ENCODE data around the gene IL1RAPL1. TPM values are rescaled to one million over a fixed set of nuclear protein-coding genes. Genes with fewer than 3 reads are reported as not detected.

Gene IL1RAPL1
- total RNA-seq, 5 donors from 2014 or later (not counting 1 experiment from before 2014, with no cell fraction given): not detected

- peaks cover 0 to 3% of the 10 kb centered on the region in 2 donors for H3K27me3 Mint-ChIP-seq
- peaks cover 0 to 3% (median 0%) of the 10 kb centered on the region in 3 donors for H3K9me3 Mint-ChIP-seq
- no peaks in the 10 kb centered on the region for H3K36me3 Mint-ChIP-seq
- no peaks in the 10 kb centered on the region for H3K36me3 ChIP-seq (ENCODE audit: control insufficient read depth in 2 of 2, extremely low read depth in 1 of 2, insufficient read depth in 1 of 2, low read length in 1 of 2)
- H3K4me1 Mint-ChIP-seq: no peaks in the 10 kb centered on the region
- CTCF ChIA-PET: no interaction called here
- POLR2A ChIA-PET: interaction anchor here in 1 of 2 donors (0.6 to 0.7 kb wide), 2 partner anchors 14 to 16 kb away, joined by 3 to 4 read pairs; no protein-coding TSS in a partner anchor
- WGBS (ENCODE audit: insufficient coverage): no CpG with 5 or more reads among the region's 4 CpGs
- no peak overlapping the region for H3K27ac ChIP-seq (ENCODE audit: low read length)
- DNase-seq (no peak), ATAC-seq (replicated peaks in 1 of 4) (no peak)
- no peaks in the 10 kb centered on the region for H3K4me1 ChIP-seq (ENCODE audit: control insufficient read depth in 1 of 2, extremely low read depth in 1 of 2, insufficient read depth in 2 of 2, low read length in 2 of 2)
- H3K27me3 ChIP-seq (replicated peaks in 1 of 2; ENCODE audit: control insufficient read depth in 2 of 2, extremely low read depth in 1 of 2, insufficient read depth in 2 of 2, low read length in 1 of 2): no peaks in the 10 kb centered on the region
- no peak overlapping the region for H3K4me3 ChIP-seq (ENCODE audit: control insufficient read depth in 1 of 2, extremely low read depth in 1 of 2, low read length in 1 of 2)
- H3K9me3 ChIP-seq: no peaks in the 10 kb centered on the region
- H3K4me3 Mint-ChIP-seq: no peak overlapping the region
- H3K27ac Mint-ChIP-seq: no peak overlapping the region
Observed at GRCh38 chrX:29851857-29852605, 1264.8 kb downstream of the IL1RAPL1 start.

- H3K9me3 Mint-ChIP-seq: peaks cover 0 to 3% (median 0%) of the 10 kb centered on the region in 3 donors
- POLR2A ChIA-PET: no interaction called here
- ATAC-seq (replicated peaks in 1 of 4): no peak
- Histone ChIP-seq H3K27me3 (replicated peaks in 1 of 2; ENCODE audit: control insufficient read depth in 2 of 2, extremely low read depth in 1 of 2, insufficient read depth in 2 of 2, low read length in 1 of 2) (no peaks in the 10 kb centered on the region), H3K36me3 (ENCODE audit: control insufficient read depth in 2 of 2, extremely low read depth in 1 of 2, insufficient read depth in 1 of 2, low read length in 1 of 2) (no peaks in the 10 kb centered on the region), H3K4me3 (ENCODE audit: control insufficient read depth in 1 of 2, extremely low read depth in 1 of 2, low read length in 1 of 2) (no peak overlapping the region), H3K27ac (ENCODE audit: low read length) (no peak overlapping the region), H3K9me3 (no peaks in the 10 kb centered on the region), H3K4me1 (ENCODE audit: control insufficient read depth in 1 of 2, extremely low read depth in 1 of 2, insufficient read depth in 2 of 2, low read length in 2 of 2) (no peaks in the 10 kb centered on the region)
- peaks cover 0 to 3% of the 10 kb centered on the region in 2 donors for H3K27me3 Mint-ChIP-seq
- no peak for DNase-seq
- H3K4me1 Mint-ChIP-seq: no peaks in the 10 kb centered on the region
- no peak overlapping the region for H3K27ac Mint-ChIP-seq
- CTCF ChIA-PET: no interaction called here
- H3K4me3 Mint-ChIP-seq: no peak overlapping the region
- H3K36me3 Mint-ChIP-seq: no peaks in the 10 kb centered on the region
Observed at GRCh38 chrX:29852767-29853166, 1265.5 kb downstream of the IL1RAPL1 start.

- CTCF ChIA-PET: no interaction called here
- Histone ChIP-seq H3K27me3 (replicated peaks in 1 of 2; ENCODE audit: control insufficient read depth in 2 of 2, extremely low read depth in 1 of 2, insufficient read depth in 2 of 2, low read length in 1 of 2) (no peaks in the 10 kb centered on the region), H3K27ac (ENCODE audit: low read length) (no peak overlapping the region), H3K9me3 (no peaks in the 10 kb centered on the region), H3K4me1 (ENCODE audit: control insufficient read depth in 1 of 2, extremely low read depth in 1 of 2, insufficient read depth in 2 of 2, low read length in 2 of 2) (no peaks in the 10 kb centered on the region), H3K4me3 (ENCODE audit: control insufficient read depth in 1 of 2, extremely low read depth in 1 of 2, low read length in 1 of 2) (no peak overlapping the region), H3K36me3 (ENCODE audit: control insufficient read depth in 2 of 2, extremely low read depth in 1 of 2, insufficient read depth in 1 of 2, low read length in 1 of 2) (no peaks in the 10 kb centered on the region)
- ATAC-seq (replicated peaks in 1 of 4): no peak
- H3K36me3 Mint-ChIP-seq: no peaks in the 10 kb centered on the region
- H3K4me3 Mint-ChIP-seq: no peak overlapping the region
- DNase-seq: no peak
- H3K27me3 Mint-ChIP-seq: peaks cover 0 to 4% of the 10 kb centered on the region in 2 donors
- peaks cover 0 to 8% (median 4%) of the 10 kb centered on the region in 3 donors for H3K9me3 Mint-ChIP-seq
- no peaks in the 10 kb centered on the region for H3K4me1 Mint-ChIP-seq
- H3K27ac Mint-ChIP-seq: no peak overlapping the region
- POLR2A ChIA-PET: no interaction called here
Observed at GRCh38 chrX:29858714-29859113, 1271.5 kb downstream of the IL1RAPL1 start.

GRCh38 chrX:29862126-29862677, 1275.0 kb downstream of the IL1RAPL1 start:
- H3K27me3 ChIP-seq (replicated peaks in 1 of 2; ENCODE audit: control insufficient read depth in 2 of 2, extremely low read depth in 1 of 2, insufficient read depth in 2 of 2, low read length in 1 of 2): no peaks in the 10 kb centered on the region
- no peak overlapping the region for H3K4me3 ChIP-seq (ENCODE audit: control insufficient read depth in 1 of 2, extremely low read depth in 1 of 2, low read length in 1 of 2)
- no peaks in the 10 kb centered on the region for H3K36me3 ChIP-seq (ENCODE audit: control insufficient read depth in 2 of 2, extremely low read depth in 1 of 2, insufficient read depth in 1 of 2, low read length in 1 of 2)
- H3K36me3 Mint-ChIP-seq: no peaks in the 10 kb centered on the region
- no peak for ATAC-seq (replicated peaks in 1 of 4)
- no peak for DNase-seq
- peaks cover 0 to 4% of the 10 kb centered on the region in 2 donors for H3K27me3 Mint-ChIP-seq
- no peak overlapping the region for H3K27ac ChIP-seq (ENCODE audit: low read length)
- H3K9me3 ChIP-seq: no peaks in the 10 kb centered on the region
- no peaks in the 10 kb centered on the region for H3K4me1 Mint-ChIP-seq
- no CpG with 5 or more reads among the region's 7 CpGs for WGBS (ENCODE audit: insufficient coverage)
- H3K4me1 ChIP-seq (ENCODE audit: control insufficient read depth in 1 of 2, extremely low read depth in 1 of 2, insufficient read depth in 2 of 2, low read length in 2 of 2): no peaks in the 10 kb centered on the region
- H3K4me3 Mint-ChIP-seq: no peak overlapping the region
- POLR2A ChIA-PET: no interaction called here
- peaks cover 0 to 5% (median 4%) of the 10 kb centered on the region in 3 donors for H3K9me3 Mint-ChIP-seq
- H3K27ac Mint-ChIP-seq: no peak overlapping the region
- CTCF ChIA-PET: interaction anchor here in 1 of 2 donors (0.6 kb wide), 1 partner anchor 144 kb away, joined by 4 read pairs; no protein-coding TSS in a partner anchor

- Histone ChIP-seq H3K36me3 (ENCODE audit: control insufficient read depth in 2 of 2, extremely low read depth in 1 of 2, insufficient read depth in 1 of 2, low read length in 1 of 2) (no peaks in the 10 kb centered on the region), H3K27me3 (replicated peaks in 1 of 2; ENCODE audit: control insufficient read depth in 2 of 2, extremely low read depth in 1 of 2, insufficient read depth in 2 of 2, low read length in 1 of 2) (no peaks in the 10 kb centered on the region), H3K4me1 (ENCODE audit: control insufficient read depth in 1 of 2, extremely low read depth in 1 of 2, insufficient read depth in 2 of 2, low read length in 2 of 2) (no peaks in the 10 kb centered on the region), H3K9me3 (no peaks in the 10 kb centered on the region), H3K27ac (ENCODE audit: low read length) (no peak overlapping the region), H3K4me3 (ENCODE audit: control insufficient read depth in 1 of 2, extremely low read depth in 1 of 2, low read length in 1 of 2) (no peak overlapping the region)
- peaks cover 0 to 5% (median 0%) of the 10 kb centered on the region in 3 donors for H3K9me3 Mint-ChIP-seq
- H3K27me3 Mint-ChIP-seq: peaks cover 0 to 3% of the 10 kb centered on the region in 2 donors
- ATAC-seq (replicated peaks in 1 of 4): no peak
- no peaks in the 10 kb centered on the region for H3K4me1 Mint-ChIP-seq
- ChIA-PET POLR2A (interaction anchor here in 1 of 2 donors (1.1 kb wide), 1 partner anchor 16 kb away, joined by 4 read pairs; no protein-coding TSS in a partner anchor), CTCF (no interaction called here)
- H3K4me3 Mint-ChIP-seq: no peak overlapping the region
- H3K36me3 Mint-ChIP-seq: no peaks in the 10 kb centered on the region
- H3K27ac Mint-ChIP-seq: no peak overlapping the region
- WGBS (ENCODE audit: insufficient coverage): no CpG with 5 or more reads among the region's 4 CpGs
- no peak for DNase-seq
Observed at GRCh38 chrX:29867971-29868370, 1280.7 kb downstream of the IL1RAPL1 start.

- no peak for ATAC-seq (replicated peaks in 1 of 4)
- H3K4me1 Mint-ChIP-seq: no peaks in the 10 kb centered on the region
- POLR2A ChIA-PET: no interaction called here
Observed at GRCh38 chrX:29869837-29870236, 1282.6 kb downstream of the IL1RAPL1 start.

More at GRCh38 chrX:29869837-29870236, 1282.6 kb downstream of the IL1RAPL1 start:
- H3K27ac Mint-ChIP-seq: no peak overlapping the region
- peaks cover 0 to 3% of the 10 kb centered on the region in 2 donors for H3K27me3 Mint-ChIP-seq
- no peaks in the 10 kb centered on the region for H3K9me3 ChIP-seq
- H3K9me3 Mint-ChIP-seq: peaks cover 0 to 5% (median 0%) of the 10 kb centered on the region in 3 donors
- no peaks in the 10 kb centered on the region for H3K36me3 Mint-ChIP-seq
- no peak overlapping the region for H3K4me3 ChIP-seq (ENCODE audit: control insufficient read depth in 1 of 2, extremely low read depth in 1 of 2, low read length in 1 of 2)
- H3K27ac ChIP-seq (ENCODE audit: low read length): no peak overlapping the region
- H3K4me3 Mint-ChIP-seq: no peak overlapping the region
- 75% methylated on average over 1 of the region's 1 CpG for WGBS (ENCODE audit: insufficient coverage)
- H3K27me3 ChIP-seq (replicated peaks in 1 of 2; ENCODE audit: control insufficient read depth in 2 of 2, extremely low read depth in 1 of 2, insufficient read depth in 2 of 2, low read length in 1 of 2): no peaks in the 10 kb centered on the region
- no peaks in the 10 kb centered on the region for H3K4me1 ChIP-seq (ENCODE audit: control insufficient read depth in 1 of 2, extremely low read depth in 1 of 2, insufficient read depth in 2 of 2, low read length in 2 of 2)
- no peak for DNase-seq
- no peaks in the 10 kb centered on the region for H3K36me3 ChIP-seq (ENCODE audit: control insufficient read depth in 2 of 2, extremely low read depth in 1 of 2, insufficient read depth in 1 of 2, low read length in 1 of 2)
- CTCF ChIA-PET: no interaction called here

Measured in T-cell (primary cell).